Measurements from ENCODE around the gene MAD1L1. TPM values are rescaled to one million over a fixed set of nuclear protein-coding genes. Genes with fewer than 3 reads are reported as not detected.

Gene MAD1L1
- total and polyA plus RNA-seq, 3 donors from 2014 or later, result 63.1 to 149 (median 94.6) TPM

DNA sequence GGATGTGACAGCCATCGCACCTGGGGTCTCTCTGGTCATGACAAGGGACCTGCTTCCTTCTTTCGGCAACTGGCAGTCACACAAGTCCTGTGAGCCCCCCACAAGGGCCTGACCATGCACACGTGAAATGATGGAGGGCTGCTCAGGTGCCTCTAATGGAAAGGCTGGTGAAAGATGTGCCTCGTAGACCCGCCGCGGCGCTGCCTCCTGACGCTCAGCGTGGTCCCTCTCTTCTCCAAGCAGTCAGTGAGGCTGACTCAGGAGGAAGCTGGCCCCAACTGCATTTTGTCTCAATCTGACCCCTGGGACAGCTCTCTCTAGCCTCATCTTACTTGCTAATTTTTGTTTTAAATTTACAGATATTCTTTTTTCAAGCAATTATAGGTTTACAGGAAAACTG lies 100.9 kb downstream of the MAD1L1 start:
- intact Hi-C loops (cut with DNase I; ENCODE audit: low total_unique reads), result no loop called here
- TF ChIP-seq POLR2A (IDR thresholded peaks at IDR 0.05), result no peak
- no peak for TF ChIP-seq CTCF (IDR thresholded peaks at IDR 0.05)
- 87 to 90% methylated on average over 9 to 10 of the region's 10 CpGs for WGBS, 2 donors
- Histone ChIP-seq H3K4me3 (no peak overlapping the region), H3K4me1 (no peaks in the 10 kb centered on the region), H3K9me3 (no peaks in the 10 kb centered on the region), H3K27ac (no peak overlapping the region), H3K36me3 (ENCODE audit: low read depth, missing control alignments) (no peaks in the 10 kb centered on the region), H3K27me3 (no peaks in the 10 kb centered on the region)
- no peak for DNase-seq

- no peak overlapping the region for H3K4me3 ChIP-seq
- intact Hi-C loops (cut with DNase I; ENCODE audit: low total_unique reads), result no loop called here
- DNase-seq, result no peak
- H3K9me3 ChIP-seq, result no peaks in the 10 kb centered on the region
- no peaks in the 10 kb centered on the region for H3K27me3 ChIP-seq
- whole genome bisulfite sequencing, 2 donors, result 88 to 95% methylated on average over 7 to 8 of the region's 8 CpGs
- H3K36me3 ChIP-seq (ENCODE audit: low read depth, missing control alignments), result no peaks in the 10 kb centered on the region
- no peaks in the 10 kb centered on the region for H3K4me1 ChIP-seq
- H3K27ac ChIP-seq, result no peak overlapping the region
- TF ChIP-seq POLR2A (IDR thresholded peaks at IDR 0.05), result no peak
- no peak for TF ChIP-seq CTCF (IDR thresholded peaks at IDR 0.05)
Measured at GRCh38 chr7:2131341-2131740, 101.4 kb downstream of the MAD1L1 start.

DNA sequence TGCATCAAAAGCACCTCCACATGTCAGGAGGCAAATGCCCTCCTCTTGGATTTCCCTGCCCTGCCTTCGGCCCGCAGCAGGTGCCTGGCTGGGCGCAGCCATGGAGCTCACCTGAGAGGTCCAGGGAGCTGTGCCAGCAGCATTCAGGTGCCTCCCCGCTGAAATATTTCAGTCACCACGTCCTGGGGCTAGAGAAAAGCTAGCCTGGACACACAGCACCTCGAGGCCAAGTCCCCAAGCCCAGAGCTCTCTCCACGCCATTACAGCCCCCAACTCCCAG lies 102.7 kb downstream of the MAD1L1 start:
- no peaks in the 10 kb centered on the region for H3K36me3 ChIP-seq (ENCODE audit: low read depth, missing control alignments)

GRCh38 chr7:2129323-2130095 lies 103.2 kb downstream of the MAD1L1 start:
- H3K27ac ChIP-seq, result no peak overlapping the region
- TF ChIP-seq CTCF (IDR thresholded peaks at IDR 0.05) (no peak), POLR2A (IDR thresholded peaks at IDR 0.05) (no peak)
- no peak for DNase-seq
- H3K4me1 ChIP-seq, result no peaks in the 10 kb centered on the region
- H3K9me3 ChIP-seq, result no peaks in the 10 kb centered on the region
- no peaks in the 10 kb centered on the region for H3K36me3 ChIP-seq (ENCODE audit: low read depth, missing control alignments)
- no peak overlapping the region for H3K4me3 ChIP-seq
- 88 to 91% methylated on average over 27 to 29 of the region's 29 CpGs for WGBS, 2 donors
- intact Hi-C loops (cut with DNase I; ENCODE audit: low total_unique reads), result no loop called here
- no peaks in the 10 kb centered on the region for H3K27me3 ChIP-seq

More for the DNA sequence above, 102.7 kb downstream of the MAD1L1 start:
- no peak overlapping the region for H3K4me3 ChIP-seq
- no peaks in the 10 kb centered on the region for H3K27me3 ChIP-seq
- H3K9me3 ChIP-seq, result no peaks in the 10 kb centered on the region
- no peak for DNase-seq
- TF ChIP-seq CTCF (IDR thresholded peaks at IDR 0.05), result no peak
- no peak for TF ChIP-seq POLR2A (IDR thresholded peaks at IDR 0.05)
- H3K4me1 ChIP-seq, result no peaks in the 10 kb centered on the region
- H3K27ac ChIP-seq, result no peak overlapping the region
- WGBS, 2 donors, result 91 to 96% methylated on average over 4 to 7 of the region's 7 CpGs
- intact Hi-C loops (cut with DNase I; ENCODE audit: low total_unique reads), result no loop called here
